Keratinocyte (primary cell): Measurements from ENCODE around the gene CCDC158. TPM values are rescaled to one million over a fixed set of nuclear protein-coding genes. Genes with fewer than 3 reads are reported as not detected.
"Not testable (repeated sequence)": the region's sequence is repeated elsewhere in the genome, so short reads cannot be mapped to it uniquely, and the experiment has no call there.

Experiments used
- DNase-seq: peaks from one replicate; pipeline ENCODE4 v3.0.0-alpha.2; 2011; ENCODE audit warnings: low read depth, missing footprints, low spot score
- FAIRE-seq: peaks from 2 replicates; lab custom pipeline; 2011; peaks lifted over from hg19 to GRCh38; lab: Jason Lieb, UNC
- H2AFZ ChIP-seq: 2 replicates; pipeline ENCODE4 v1.6.0; 2012; ENCODE audit warnings: low read length, control low read depth, inconsistent platforms; ENCODE audit not compliant: control insufficient read depth
- H3K27ac ChIP-seq: 2 replicates; pipeline ENCODE4 v1.5.1; 2011; ENCODE audit warnings: low read length; ENCODE audit not compliant: control insufficient read depth, insufficient read depth
- H3K27me3 ChIP-seq: 3 replicates; pipeline ENCODE4 v1.6.0; 2011; ENCODE audit warnings: low read length; ENCODE audit not compliant: control insufficient read depth, insufficient read depth; ENCODE audit errors: extremely low read depth
- H3K36me3 ChIP-seq, 2 experiments: 2 replicates in 1 of 2; 3 replicates in 1 of 2; pipeline ENCODE4 v1.5.1; 2011; ENCODE audit warnings: low read length in 2 of 2, mild to moderate bottlenecking in 1 of 2; ENCODE audit not compliant: control insufficient read depth in 2 of 2, insufficient read depth in 2 of 2; ENCODE audit errors: extremely low read depth in 1 of 2
- H3K4me1 ChIP-seq: 3 replicates; pipeline ENCODE4 v1.5.1; 2011; ENCODE audit warnings: low read length; ENCODE audit not compliant: control insufficient read depth, insufficient read depth; ENCODE audit errors: extremely low read depth
- H3K4me2 ChIP-seq: 3 replicates; pipeline ENCODE4 v1.6.0; 2011; ENCODE audit warnings: low read depth, low read length; ENCODE audit not compliant: control insufficient read depth, insufficient read depth; ENCODE audit errors: extremely low read depth
- H3K4me3 ChIP-seq, 3 experiments: fragments of 200-600 bp in 1 of 3; sonication (generic) in 1 of 3; 2 replicates in 2 of 3; 3 replicates in 1 of 3; pipeline ENCODE4 v1.5.1; 2011 to 2016; ENCODE audit warnings: low read length in 3 of 3, mild to moderate bottlenecking in 3 of 3, control low read depth in 2 of 3, inconsistent platforms in 1 of 3, low read depth in 1 of 3, mixed read lengths in 1 of 3, mixed run types in 1 of 3, moderate library complexity in 1 of 3; ENCODE audit not compliant: control insufficient read depth in 2 of 3, insufficient read depth in 2 of 3; ENCODE audit errors: extremely low read depth in 1 of 3
- H3K79me2 ChIP-seq: 2 replicates; pipeline ENCODE4 v1.6.0; 2012; ENCODE audit warnings: low read length; ENCODE audit not compliant: control insufficient read depth, insufficient read depth
- H3K9ac ChIP-seq: 3 replicates; pipeline ENCODE4 v1.6.0; 2011; ENCODE audit warnings: low read length; ENCODE audit not compliant: control insufficient read depth, insufficient read depth; ENCODE audit errors: extremely low read depth
- H3K9me1 ChIP-seq: 3 replicates; pipeline ENCODE4 v1.6.0; 2011; ENCODE audit warnings: low read length; ENCODE audit not compliant: control insufficient read depth, insufficient read depth; ENCODE audit errors: extremely low read depth
- H3K9me3 ChIP-seq: 2 replicates; pipeline ENCODE4 v1.5.1; 2012; ENCODE audit warnings: low read depth, low read length; ENCODE audit not compliant: control insufficient read depth
- H4K20me1 ChIP-seq: 3 replicates; pipeline ENCODE4 v1.6.0; 2011; ENCODE audit warnings: low read length; ENCODE audit not compliant: control insufficient read depth, insufficient read depth; ENCODE audit errors: extremely low read depth
- CTCF ChIP-seq, 3 experiments: IDR thresholded peaks in 1 of 3; conservative IDR thresholded peaks in 1 of 3; optimal IDR thresholded peaks in 1 of 3; 2 replicates in 2 of 3; 3 replicates in 1 of 3; pipeline versions ENCODE3 to v1.5.1; 2011; ENCODE audit warnings: low read length in 3 of 3, mild to moderate bottlenecking in 3 of 3, moderate library complexity in 2 of 3, control low read depth in 1 of 3, inconsistent platforms in 1 of 3; ENCODE audit not compliant: insufficient read depth in 2 of 3; ENCODE audit errors: extremely low read depth in 1 of 3
- EZH2 ChIP-seq: IDR thresholded peaks from one replicate; pipeline ENCODE4 v1.6.1; 2012; ENCODE audit warnings: inconsistent platforms, mild to moderate bottlenecking, low read length, moderate library complexity
- dilution Hi-C: fragments of 300-500 bp; cut with MboI; formaldehyde crosslinking; loops from one replicate; pipeline ENCODE4 v1.7.0; 2020; ENCODE audit warnings: low sequenced_read_pairs; ENCODE audit not compliant: extremely low pct_ligation_motif_present
- polyA plus RNA-seq, 5 experiments: library from polyadenylated mRNA; depleted of rRNA in 3 of 5; stranded (reverse) in 3 of 5; stranded (forward) in 1 of 5; unstranded in 1 of 5; fragments of >200 nt; gene quantifications; 1 replicate in 1 of 5; 2 replicates in 3 of 5; 3 replicates in 1 of 5; pipeline versions ENCODE4 v1.2.1 to v1.2.3, GENCODE V29; 2011 to 2012; ENCODE audit warnings: missing spikeins in 2 of 5, low read depth in 1 of 5, low replicate concordance in 1 of 5

Gene CCDC158
- polyA plus RNA-seq, 1 donor (not counting 4 experiments of a cell fraction or from before 2014, with no cell fraction given): not detected

- FAIRE-seq (no peak), DNase-seq (no peak)
- H3K4me1 ChIP-seq: no peaks in the 10 kb centered on the region
- peaks cover 11% of the 10 kb centered on the region for H3K27me3 ChIP-seq
- no peak for TF ChIP-seq CTCF (optimal IDR thresholded peaks at IDR 0.05 in 1 of 3, IDR thresholded peaks at IDR 0.05 in 1 of 3, conservative IDR thresholded peaks at IDR 0.05 in 1 of 3; ENCODE audit: extremely low read depth in 1 of 3, insufficient read depth in 2 of 3, low read length in 3 of 3)
- no peak for TF ChIP-seq EZH2
- H3K79me2 ChIP-seq: no peaks in the 10 kb centered on the region
- no peak overlapping the region for H2AFZ ChIP-seq
- H3K4me3 ChIP-seq: no peak overlapping the region
- H3K27ac ChIP-seq: no peak overlapping the region
- H3K9me1 ChIP-seq: no peaks in the 10 kb centered on the region
- H4K20me1 ChIP-seq: no peaks in the 10 kb centered on the region
- dilution Hi-C loops: no loop called here
- no peak overlapping the region for H3K9ac ChIP-seq
- H3K36me3 ChIP-seq: no peaks in the 10 kb centered on the region
- no peaks in the 10 kb centered on the region for H3K9me3 ChIP-seq
- no peak overlapping the region for H3K4me2 ChIP-seq
Observed at GRCh38 chr4:76292730-76293129, 128.2 kb downstream of the CCDC158 start.

GRCh38 chr4:76287811-76288210 lies 133.1 kb downstream of the CCDC158 start:
- FAIRE-seq, H3K79me2 ChIP-seq, H3K27me3 ChIP-seq, H3K4me1 ChIP-seq, H3K36me3 ChIP-seq, H3K4me2 ChIP-seq, H3K9ac ChIP-seq, H3K9me3 ChIP-seq, DNase-seq, dilution Hi-C loops, H3K4me3 ChIP-seq, H2AFZ ChIP-seq, H3K27ac ChIP-seq, H3K9me1 ChIP-seq, H4K20me1 ChIP-seq: not testable (repeated sequence)

- Histone ChIP-seq H3K9ac (no peak overlapping the region), H3K36me3 (no peaks in the 10 kb centered on the region), H3K4me1 (no peaks in the 10 kb centered on the region), H3K27ac (no peak overlapping the region), H3K27me3 (no peaks in the 10 kb centered on the region), H3K79me2 (no peaks in the 10 kb centered on the region), H2AFZ (no peak overlapping the region), H3K4me3 (no peak overlapping the region), H3K9me1 (no peaks in the 10 kb centered on the region), H4K20me1 (no peaks in the 10 kb centered on the region), H3K4me2 (no peak overlapping the region), H3K9me3 (no peaks in the 10 kb centered on the region)
- no peak for FAIRE-seq
- DNase-seq: no peak
- TF ChIP-seq EZH2: no peak
- no peak for TF ChIP-seq CTCF (optimal IDR thresholded peaks at IDR 0.05 in 1 of 3, IDR thresholded peaks at IDR 0.05 in 1 of 3, conservative IDR thresholded peaks at IDR 0.05 in 1 of 3; ENCODE audit: extremely low read depth in 1 of 3, insufficient read depth in 2 of 3, low read length in 3 of 3)
- dilution Hi-C loops: no loop called here
Observed at GRCh38 chr4:76283900-76284299, 137.0 kb downstream of the CCDC158 start.
